WTC11 (cell line): Measurements from ENCODE around the gene ZFYVE19. TPM values are rescaled to one million over a fixed set of nuclear protein-coding genes. Genes with fewer than 3 reads are reported as not detected.

Experiments used
- ATAC-seq: fragments of 200-7000 bp; cut with Tn5 transposase; 2 replicates; pipeline ENCODE4 v1.10.0; 2021; ENCODE audit warnings: mild to moderate bottlenecking, moderate library complexity
- CTCF ChIA-PET: fragments of 300-600 bp; sonication (Branson Sonifier 250); formaldehyde crosslinking; loops from one replicate; lab custom pipeline; 2021; ENCODE audit warnings: antibody characterized with exemption; lab: Charles Lee
- POLR2A ChIA-PET: fragments of 350-600 bp; sonication (Branson Sonifier 250); formaldehyde crosslinking; loops from one replicate; lab custom pipeline; 2021; ENCODE audit warnings: antibody characterized with exemption; lab: Charles Lee
- DNase-seq: peaks from one replicate; pipeline ENCODE4 v3.0.0; 2021; ENCODE audit warnings: low spot score
- H3K27ac Mint-ChIP-seq: 2 replicates; pipeline ENCODE4 v1.8.0; 2021; ENCODE audit warnings: mixed read lengths
- H3K27me3 Mint-ChIP-seq: 2 replicates; pipeline ENCODE4 v1.8.0; 2021; ENCODE audit warnings: low read depth, mild to moderate bottlenecking, moderate library complexity, mixed read lengths
- H3K36me3 Mint-ChIP-seq: 2 replicates; pipeline ENCODE4 v1.8.0; 2021; ENCODE audit warnings: mixed read lengths
- H3K4me1 Mint-ChIP-seq: 2 replicates; pipeline ENCODE4 v1.8.0; 2022; ENCODE audit warnings: mixed read lengths
- H3K4me3 Mint-ChIP-seq: 2 replicates; pipeline ENCODE4 v1.8.0; 2021; ENCODE audit warnings: mild to moderate bottlenecking, moderate library complexity, mixed read lengths
- H3K9me3 Mint-ChIP-seq: 2 replicates; pipeline ENCODE4 v1.8.0; 2021; ENCODE audit warnings: mixed read lengths
- ATF3 ChIP-seq: sonication (generic); formaldehyde crosslinking; conservative IDR thresholded peaks from 2 replicates; pipeline ENCODE4 v1.8.1; 2022; ENCODE audit warnings: mild to moderate bottlenecking, missing genetic modification reagents
- CTCF ChIP-seq: fragments of 200-600 bp; IDR thresholded peaks from 2 replicates; pipeline ENCODE4 v1.8.0; 2022; ENCODE audit warnings: antibody characterized with exemption
- ETV6 ChIP-seq: sonication (generic); formaldehyde crosslinking; IDR thresholded peaks from 2 replicates; pipeline ENCODE4 v1.8.1; 2022; ENCODE audit warnings: mild to moderate bottlenecking, missing genetic modification reagents
- FOXP4 ChIP-seq: sonication (generic); formaldehyde crosslinking; IDR thresholded peaks from 2 replicates; pipeline ENCODE4 v1.8.0; 2022; ENCODE audit warnings: mild to moderate bottlenecking, missing genetic modification reagents
- HMGA2 ChIP-seq: fragments of 250-450 bp; sonication (Bioruptor Pico); IDR thresholded peaks from 2 replicates; pipeline ENCODE4 v1.4.0; 2021; ENCODE audit warnings: mild to moderate bottlenecking, moderate library complexity
- JUN ChIP-seq: sonication (generic); formaldehyde crosslinking; IDR thresholded peaks from 2 replicates; pipeline ENCODE4 v1.8.0; 2023; ENCODE audit warnings: mild to moderate bottlenecking, missing genetic modification reagents
- MXD4 ChIP-seq: fragments of 250-450 bp; sonication (Bioruptor Pico); IDR thresholded peaks from 2 replicates; pipeline ENCODE4 v1.8.0; 2021; ENCODE audit warnings: mild to moderate bottlenecking, moderate library complexity, borderline replicate concordance
- NFE2L1 ChIP-seq: sonication (generic); formaldehyde crosslinking; IDR thresholded peaks from 2 replicates; pipeline ENCODE4 v1.8.1; 2023; ENCODE audit warnings: missing genetic modification reagents
- PREB ChIP-seq: sonication (generic); formaldehyde crosslinking; IDR thresholded peaks from 2 replicates; pipeline ENCODE4 v1.8.1; 2022; ENCODE audit warnings: mild to moderate bottlenecking, missing genetic modification reagents, moderate library complexity, borderline replicate concordance
- SMAD3 ChIP-seq: sonication (generic); formaldehyde crosslinking; IDR thresholded peaks from 2 replicates; pipeline ENCODE4 v1.8.0; 2022; ENCODE audit warnings: missing genetic modification reagents, mild to moderate bottlenecking, borderline replicate concordance
- SMAD4 ChIP-seq: sonication (generic); formaldehyde crosslinking; IDR thresholded peaks from 2 replicates; pipeline ENCODE4 v1.8.0; 2022; ENCODE audit warnings: mild to moderate bottlenecking, missing genetic modification reagents
- TEAD1 ChIP-seq: sonication (generic); formaldehyde crosslinking; IDR thresholded peaks from 2 replicates; pipeline ENCODE4 v1.8.0; 2022; ENCODE audit warnings: mild to moderate bottlenecking, missing genetic modification reagents
- ZNF317 ChIP-seq: sonication (generic); formaldehyde crosslinking; IDR thresholded peaks from 2 replicates; pipeline ENCODE4 v1.8.1; 2023; ENCODE audit warnings: low read depth, mild to moderate bottlenecking, moderate library complexity, missing genetic modification reagents, borderline replicate concordance
- ZNF416 ChIP-seq: fragments of 250-450 bp; sonication (Bioruptor Pico); IDR thresholded peaks from 2 replicates; pipeline ENCODE4 v1.9.0; 2021; ENCODE audit warnings: mild to moderate bottlenecking, inconsistent platforms
- ZNF671 ChIP-seq: fragments of 250-450 bp; sonication (Bioruptor Pico); IDR thresholded peaks from 2 replicates; pipeline ENCODE4 v1.8.0; 2021; ENCODE audit warnings: mild to moderate bottlenecking
- total RNA-seq: library from RNA; stranded (reverse); gene quantifications from 3 replicates; pipeline ENCODE4 v1.2.3, GENCODE V29; 2021
- TF ChIP-seq, protein P1 (sequence below): fragments of 250-450 bp; sonication (Bioruptor Pico); conservative IDR thresholded peaks from 2 replicates; pipeline ENCODE4 v1.9.0; 2021; ENCODE audit warnings: mild to moderate bottlenecking
- TF ChIP-seq, protein P2 (sequence below): sonication (generic); formaldehyde crosslinking; IDR thresholded peaks from 2 replicates; pipeline ENCODE4 v1.8.0; 2023; ENCODE audit warnings: mild to moderate bottlenecking, missing genetic modification reagents
- TF ChIP-seq, protein P3 (sequence below): sonication (generic); formaldehyde crosslinking; IDR thresholded peaks from 2 replicates; pipeline ENCODE4 v1.8.1; 2023; ENCODE audit warnings: mild to moderate bottlenecking, missing genetic modification reagents, moderate library complexity

ZFYVE19 gene
- total RNA-seq, 1 experiment from 2014 or later, result 18.9 TPM

- peak; percentile 88 for ATAC-seq
Observed at GRCh38 chr15:40787344-40787841, 19.5 kb upstream of the ZFYVE19 start.

DNA sequence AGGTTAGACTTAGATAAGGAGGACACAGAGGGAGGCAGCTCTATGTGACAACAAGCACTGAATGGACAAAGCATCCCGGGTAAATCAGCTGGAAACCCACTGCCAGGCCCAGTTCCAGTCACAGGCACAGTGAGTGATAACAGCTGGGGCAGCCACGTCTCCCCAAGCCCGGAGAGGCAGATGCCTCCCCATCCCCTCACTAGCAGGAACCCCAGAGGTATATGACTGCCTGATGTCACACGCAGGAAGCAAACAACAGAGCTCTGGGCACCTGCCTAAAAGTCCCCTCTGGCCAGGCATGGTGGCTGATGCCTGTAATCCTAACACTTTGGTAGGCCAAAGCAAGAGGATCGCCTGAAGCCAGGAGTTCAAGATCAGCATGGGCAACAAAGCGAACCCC is 18.9 kb upstream of the ZFYVE19 start:
- Mint-ChIP-seq H3K4me1 (peaks cover 54% of the 10 kb centered on the region), H3K4me3 (peak overlapping the region; percentile 25; the same call in 1 of the 2 replicates)

More at GRCh38 chr15:40787344-40787841, 19.5 kb upstream of the ZFYVE19 start:
- peak; percentile 80 for DNase-seq
- peaks cover 6% of the 10 kb centered on the region; the same call in 1 of the 2 replicates for H3K36me3 Mint-ChIP-seq
- no peaks in the 10 kb centered on the region for H3K27me3 Mint-ChIP-seq
- TF ChIP-seq, protein P1, sequence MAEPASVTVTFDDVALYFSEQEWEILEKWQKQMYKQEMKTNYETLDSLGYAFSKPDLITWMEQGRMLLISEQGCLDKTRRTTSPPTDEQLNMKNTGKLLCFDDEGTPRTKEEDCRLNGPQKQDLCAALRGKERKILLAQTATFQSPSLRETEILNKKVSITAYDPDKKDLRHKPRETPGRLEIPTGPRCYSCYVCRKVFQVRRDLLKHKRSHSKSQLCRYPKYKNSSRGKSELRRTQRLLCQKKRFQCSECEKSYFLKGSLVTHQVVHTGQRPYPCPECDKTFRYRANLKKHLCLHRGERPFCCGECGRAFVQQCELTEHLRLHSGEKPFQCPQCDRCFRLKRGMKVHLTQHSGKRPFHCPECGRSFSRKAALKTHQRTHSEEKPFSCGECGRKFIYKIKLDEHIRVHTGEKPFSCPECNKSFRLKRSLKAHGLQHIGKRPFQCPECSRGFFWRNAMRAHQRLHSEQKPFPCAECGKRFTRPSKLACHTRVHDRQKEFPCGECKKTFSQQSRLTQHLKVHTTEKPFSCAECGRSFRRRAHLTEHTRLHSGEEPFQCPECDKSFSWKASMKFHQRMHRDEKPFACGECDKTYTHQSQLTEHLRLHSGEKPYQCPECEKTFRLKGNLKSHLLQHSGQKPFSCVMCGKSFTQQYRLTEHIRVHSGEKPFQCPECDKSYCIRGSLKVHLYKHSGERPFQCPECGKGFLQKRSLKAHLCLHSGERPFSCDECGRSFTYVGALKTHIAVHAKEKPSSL (CRISPR knock-in tag), result no peak
- no peak for TF ChIP-seq ZNF416 (CRISPR knock-in tag)
- TF ChIP-seq ZNF317 (CRISPR knock-in tag), result no peak
- no peak for TF ChIP-seq MXD4 (CRISPR knock-in tag)
- TF ChIP-seq HMGA2 (CRISPR knock-in tag), result no peak
- TF ChIP-seq, protein P2, sequence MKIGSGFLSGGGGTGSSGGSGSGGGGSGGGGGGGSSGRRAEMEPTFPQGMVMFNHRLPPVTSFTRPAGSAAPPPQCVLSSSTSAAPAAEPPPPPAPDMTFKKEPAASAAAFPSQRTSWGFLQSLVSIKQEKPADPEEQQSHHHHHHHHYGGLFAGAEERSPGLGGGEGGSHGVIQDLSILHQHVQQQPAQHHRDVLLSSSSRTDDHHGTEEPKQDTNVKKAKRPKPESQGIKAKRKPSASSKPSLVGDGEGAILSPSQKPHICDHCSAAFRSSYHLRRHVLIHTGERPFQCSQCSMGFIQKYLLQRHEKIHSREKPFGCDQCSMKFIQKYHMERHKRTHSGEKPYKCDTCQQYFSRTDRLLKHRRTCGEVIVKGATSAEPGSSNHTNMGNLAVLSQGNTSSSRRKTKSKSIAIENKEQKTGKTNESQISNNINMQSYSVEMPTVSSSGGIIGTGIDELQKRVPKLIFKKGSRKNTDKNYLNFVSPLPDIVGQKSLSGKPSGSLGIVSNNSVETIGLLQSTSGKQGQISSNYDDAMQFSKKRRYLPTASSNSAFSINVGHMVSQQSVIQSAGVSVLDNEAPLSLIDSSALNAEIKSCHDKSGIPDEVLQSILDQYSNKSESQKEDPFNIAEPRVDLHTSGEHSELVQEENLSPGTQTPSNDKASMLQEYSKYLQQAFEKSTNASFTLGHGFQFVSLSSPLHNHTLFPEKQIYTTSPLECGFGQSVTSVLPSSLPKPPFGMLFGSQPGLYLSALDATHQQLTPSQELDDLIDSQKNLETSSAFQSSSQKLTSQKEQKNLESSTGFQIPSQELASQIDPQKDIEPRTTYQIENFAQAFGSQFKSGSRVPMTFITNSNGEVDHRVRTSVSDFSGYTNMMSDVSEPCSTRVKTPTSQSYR (CRISPR knock-in tag), result 0 out of 2 replicates have a peak, but pooled peaks have one; percentile 57
- TF ChIP-seq JUN (CRISPR knock-in tag), result no peak
- peak; percentile 62; the same call in 1 of the 2 replicates for TF ChIP-seq TEAD1
- TF ChIP-seq ATF3 (CRISPR knock-in tag), result no peak
- no peak for TF ChIP-seq ETV6 (CRISPR knock-in tag)
- no peak for TF ChIP-seq ZNF671
- no peak for TF ChIP-seq NFE2L1 (CRISPR knock-in tag)
- no peak for TF ChIP-seq FOXP4 (CRISPR knock-in tag)
- TF ChIP-seq, protein P3, sequence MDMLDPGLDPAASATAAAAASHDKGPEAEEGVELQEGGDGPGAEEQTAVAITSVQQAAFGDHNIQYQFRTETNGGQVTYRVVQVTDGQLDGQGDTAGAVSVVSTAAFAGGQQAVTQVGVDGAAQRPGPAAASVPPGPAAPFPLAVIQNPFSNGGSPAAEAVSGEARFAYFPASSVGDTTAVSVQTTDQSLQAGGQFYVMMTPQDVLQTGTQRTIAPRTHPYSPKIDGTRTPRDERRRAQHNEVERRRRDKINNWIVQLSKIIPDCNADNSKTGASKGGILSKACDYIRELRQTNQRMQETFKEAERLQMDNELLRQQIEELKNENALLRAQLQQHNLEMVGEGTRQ, result no peak
- TF ChIP-seq SMAD3 (CRISPR knock-in tag), result no peak
- TF ChIP-seq SMAD4, result no peak
- peak overlapping the region; percentile 95 for H3K27ac Mint-ChIP-seq
- ChIA-PET POLR2A (interaction anchor here (0.7 to 1.6 kb wide), 5 partner anchors 9 to 70 kb away, joined by 3 to 7 read pairs (median 3); partner anchors contain the start of gene SPINT1), CTCF (interaction anchor here (0.6 to 4.0 kb wide), 15 partner anchors 10 to 193 kb away, joined by 3 to 65 read pairs (median 4); partner anchors contain the start of genes GCHFR, SPINT1 and VPS18)
- no peaks in the 10 kb centered on the region for H3K9me3 Mint-ChIP-seq
- H3K4me1 Mint-ChIP-seq, result peaks cover 57% of the 10 kb centered on the region
- peak overlapping the region; percentile 53 for H3K4me3 Mint-ChIP-seq

More for the DNA sequence above, 18.9 kb upstream of the ZFYVE19 start:
- DNase-seq (no peak), ATAC-seq (peak; percentile 18)
- Mint-ChIP-seq H3K36me3 (peaks cover 6% of the 10 kb centered on the region; the same call in 1 of the 2 replicates), H3K9me3 (no peaks in the 10 kb centered on the region), H3K27me3 (no peaks in the 10 kb centered on the region), H3K27ac (peak overlapping the region; percentile 95)
- ChIA-PET POLR2A (interaction anchor here (0.7 to 1.6 kb wide), 6 partner anchors 9 to 342 kb away, joined by 3 to 7 read pairs (median 3); partner anchors contain the start of gene SPINT1), CTCF (interaction anchor here (0.6 to 4.0 kb wide), 15 partner anchors 9 to 193 kb away, joined by 3 to 65 read pairs (median 4); partner anchors contain the start of genes SPINT1 and VPS18)
- TF ChIP-seq SMAD4 (no peak), CTCF (no peak), ZNF317 (CRISPR knock-in tag) (no peak), PREB (CRISPR knock-in tag) (no peak)
